T-helper 17 cell (primary cell): ENCODE results near the gene GMPR2. TPM values are rescaled to one million over a fixed set of nuclear protein-coding genes. Genes with fewer than 3 reads are reported as not detected.
"Not testable (repeated sequence)": the region's sequence is repeated elsewhere in the genome, so short reads cannot be mapped to it uniquely, and the experiment has no call there.

Experiments
- ATAC-seq: fragments of 150-1000 bp; cut with Tn5 transposase; 2 replicates; pipeline ENCODE4 v1.10.0; 2021; ENCODE audit warnings: mild to moderate bottlenecking, moderate library complexity
- DNase-seq, 3 donors: peaks; one replicate each; pipeline versions ENCODE4 v3.0.0 to v3.0.0-alpha.2; 2020 to 2021
- H3K9me3 ChIP-seq: one replicate; pipeline ENCODE4 v1.7.0; 2013; ENCODE audit warnings: low read length, mild to moderate bottlenecking; ENCODE audit not compliant: control insufficient read depth, poor library complexity, severe bottlenecking
- H3K27ac Mint-ChIP-seq: one replicate; pipeline ENCODE4 v1.8.0; 2022; ENCODE audit warnings: mild to moderate bottlenecking, moderate library complexity, mixed read lengths
- H3K27me3 Mint-ChIP-seq: one replicate; pipeline ENCODE4 v1.8.0; 2022; ENCODE audit warnings: mixed read lengths
- H3K36me3 Mint-ChIP-seq: one replicate; pipeline ENCODE4 v1.8.0; 2022; ENCODE audit warnings: low read depth, mixed read lengths
- H3K4me1 Mint-ChIP-seq: one replicate; pipeline ENCODE4 v1.8.0; 2022; ENCODE audit warnings: mild to moderate bottlenecking, mixed read lengths
- H3K4me3 Mint-ChIP-seq: one replicate; pipeline ENCODE4 v1.8.0; 2022; ENCODE audit warnings: mild to moderate bottlenecking, moderate library complexity, mixed read lengths
- total RNA-seq, 4 donors: library from RNA in 2 of 4; stranded (reverse) in 2 of 4; gene quantifications; one replicate each; pipeline ENCODE4 v1.2.3 and lab custom pipeline; 2022 to 2026

GMPR2 gene
- total RNA-seq, 2 donors from 2014 or later: 37.0 to 44.0 TPM

- peak overlapping the region; percentile 57 for H3K4me3 Mint-ChIP-seq
- no peaks in the 10 kb centered on the region for H3K27me3 Mint-ChIP-seq
- no peaks in the 10 kb centered on the region for H3K9me3 ChIP-seq
- peaks cover 54% of the 10 kb centered on the region for H3K4me1 Mint-ChIP-seq
- peaks cover 16% of the 10 kb centered on the region for H3K36me3 Mint-ChIP-seq
- H3K27ac Mint-ChIP-seq: peak overlapping the region; percentile 99
- ATAC-seq (no peak), DNase-seq (no peak)
Observed at GRCh38 chr14:24240110-24240918, 7.6 kb downstream of the GMPR2 start.

- peaks cover 7% of the 10 kb centered on the region for H3K36me3 Mint-ChIP-seq
- H3K4me1 Mint-ChIP-seq: peaks cover 48% of the 10 kb centered on the region
- H3K27ac Mint-ChIP-seq: peak overlapping the region; percentile 99
- H3K4me3 Mint-ChIP-seq: peak overlapping the region; percentile 94
- ATAC-seq: peak; percentile 86
- no peaks in the 10 kb centered on the region for H3K9me3 ChIP-seq
- DNase-seq: peak; percentile 90 to 93 (median 92)
- no peaks in the 10 kb centered on the region for H3K27me3 Mint-ChIP-seq
Observed at GRCh38 chr14:24241829-24242443, 9.2 kb downstream of the GMPR2 start.

- H3K4me1 Mint-ChIP-seq: peaks cover 42% of the 10 kb centered on the region
Observed at GRCh38 chr14:24243336-24243836, 10.7 kb downstream of the GMPR2 start.

DNA sequence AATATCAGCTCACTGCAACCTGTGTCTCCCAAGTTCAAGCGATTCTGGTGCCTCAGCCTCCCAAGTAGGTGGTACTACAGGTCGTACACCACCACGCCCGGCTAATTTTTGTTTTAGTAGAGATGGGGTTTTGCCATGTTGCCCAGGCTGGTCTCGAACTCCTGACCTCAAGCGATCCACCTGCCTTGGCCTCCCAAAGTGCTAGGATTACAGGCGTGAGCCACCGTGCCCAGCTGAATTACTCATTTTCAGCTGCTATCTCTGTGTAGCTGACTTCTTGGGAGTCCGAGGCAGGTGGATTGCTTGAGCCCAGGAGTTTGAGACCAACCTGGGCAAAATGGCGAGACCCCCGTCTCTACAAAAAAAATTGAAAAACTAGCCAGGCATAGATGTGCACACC lies 12.6 kb downstream of the GMPR2 start:
- Mint-ChIP-seq H3K4me1 (peaks cover 34% of the 10 kb centered on the region), H3K27ac (peak overlapping the region; percentile 79)
- H3K27me3 Mint-ChIP-seq, H3K9me3 ChIP-seq, ATAC-seq, H3K4me3 Mint-ChIP-seq, H3K36me3 Mint-ChIP-seq, DNase-seq: not testable (repeated sequence)

More at GRCh38 chr14:24243336-24243836, 10.7 kb downstream of the GMPR2 start:
- Mint-ChIP-seq H3K27me3 (no peaks in the 10 kb centered on the region), H3K27ac (peak overlapping the region; percentile 99), H3K36me3 (peaks cover 2% of the 10 kb centered on the region), H3K4me3 (peak overlapping the region; percentile 94)
- H3K9me3 ChIP-seq: no peaks in the 10 kb centered on the region
- no peak for ATAC-seq
- DNase-seq: no peak

GRCh38 chr14:24246765-24247212 lies 14.1 kb downstream of the GMPR2 start:
- no peaks in the 10 kb centered on the region for H3K9me3 ChIP-seq
- Mint-ChIP-seq H3K27ac (peak overlapping the region; percentile 89), H3K27me3 (no peaks in the 10 kb centered on the region), H3K36me3 (peaks cover 6% of the 10 kb centered on the region), H3K4me1 (peaks cover 36% of the 10 kb centered on the region), H3K4me3 (peak overlapping the region; percentile 73)
- DNase-seq (no peak), ATAC-seq (no peak)

DNA sequence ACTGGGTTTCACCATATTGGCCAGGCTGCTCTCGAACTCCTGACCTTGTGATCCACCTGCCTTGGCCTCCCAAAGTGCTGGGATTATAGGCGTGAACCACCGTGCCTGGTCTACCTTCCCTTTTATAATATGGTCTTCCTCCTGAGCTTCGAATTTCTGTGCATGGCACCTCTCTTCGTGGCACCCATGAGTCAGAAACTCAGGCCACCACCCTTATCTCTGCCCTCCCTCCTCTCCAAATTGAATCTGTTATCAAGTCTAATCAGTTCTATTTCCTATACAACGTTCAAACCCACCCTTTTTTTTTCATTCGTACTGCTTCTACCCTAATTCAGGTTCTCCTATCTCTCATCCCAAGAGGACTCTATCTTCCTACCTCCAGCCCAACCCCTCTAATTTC lies 14.7 kb downstream of the GMPR2 start:
- ATAC-seq: no peak
- no peaks in the 10 kb centered on the region for H3K9me3 ChIP-seq
- Mint-ChIP-seq H3K4me1 (peaks cover 34% of the 10 kb centered on the region), H3K36me3 (peaks cover 6% of the 10 kb centered on the region), H3K4me3 (peak overlapping the region; percentile 74), H3K27ac (peak overlapping the region; percentile 89), H3K27me3 (no peaks in the 10 kb centered on the region)
- no peak for DNase-seq

- Mint-ChIP-seq H3K4me3 (no peak overlapping the region), H3K4me1 (peaks cover 24% of the 10 kb centered on the region), H3K36me3 (peaks cover 6% of the 10 kb centered on the region), H3K27me3 (no peaks in the 10 kb centered on the region), H3K27ac (peak overlapping the region; percentile 88)
- H3K9me3 ChIP-seq: no peaks in the 10 kb centered on the region
- DNase-seq: no peak
- no peak for ATAC-seq
Observed at GRCh38 chr14:24249230-24250021, 16.7 kb downstream of the GMPR2 start.

DNA sequence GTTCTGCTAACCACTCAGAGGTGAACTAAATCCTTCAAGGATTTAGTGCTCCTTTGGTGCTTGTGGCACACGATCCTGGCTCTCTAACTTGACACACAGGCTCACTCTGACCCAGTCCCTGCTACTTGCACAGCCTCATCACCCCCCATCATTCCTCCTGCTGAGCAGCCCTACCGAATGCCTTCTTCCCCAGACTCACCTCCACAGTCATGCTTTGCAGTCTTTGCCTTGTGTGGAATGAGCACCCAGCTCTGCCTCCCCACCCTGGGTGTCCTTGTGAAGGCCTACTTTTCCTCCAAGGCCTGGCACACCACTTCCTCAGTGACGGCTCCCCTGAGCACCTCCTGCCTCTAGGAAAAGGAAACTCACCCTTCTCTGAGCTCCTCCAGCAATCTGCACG lies 17.6 kb downstream of the GMPR2 start:
- H3K27me3 Mint-ChIP-seq: no peaks in the 10 kb centered on the region
- peaks cover 20% of the 10 kb centered on the region for H3K4me1 Mint-ChIP-seq
- H3K27ac Mint-ChIP-seq: peak overlapping the region; percentile 88
- no peaks in the 10 kb centered on the region for H3K9me3 ChIP-seq
- peak overlapping the region; percentile 19 for H3K4me3 Mint-ChIP-seq
- no peak for ATAC-seq
- no peak for DNase-seq
- H3K36me3 Mint-ChIP-seq: peaks cover 6% of the 10 kb centered on the region

GRCh38 chr14:24251880-24252288 lies 19.2 kb downstream of the GMPR2 start:
- H3K9me3 ChIP-seq: no peaks in the 10 kb centered on the region
- Mint-ChIP-seq H3K4me1 (peaks cover 19% of the 10 kb centered on the region), H3K4me3 (no peak overlapping the region), H3K36me3 (peaks cover 6% of the 10 kb centered on the region), H3K27me3 (no peaks in the 10 kb centered on the region), H3K27ac (peak overlapping the region; percentile 19)
- ATAC-seq (no peak), DNase-seq (no peak)

- peaks cover 15% of the 10 kb centered on the region for H3K4me1 Mint-ChIP-seq
- ATAC-seq (no peak), DNase-seq (no peak)
- no peaks in the 10 kb centered on the region for H3K27me3 Mint-ChIP-seq
- H3K9me3 ChIP-seq: no peaks in the 10 kb centered on the region
- peaks cover 6% of the 10 kb centered on the region for H3K36me3 Mint-ChIP-seq
- H3K4me3 Mint-ChIP-seq: no peak overlapping the region
- H3K27ac Mint-ChIP-seq: peak overlapping the region; percentile 19
Observed at GRCh38 chr14:24252289-24253124, 19.8 kb downstream of the GMPR2 start.

- Mint-ChIP-seq H3K4me1 (peaks cover 11% of the 10 kb centered on the region), H3K27me3 (no peaks in the 10 kb centered on the region), H3K4me3 (no peak overlapping the region), H3K27ac (peak overlapping the region; percentile 29), H3K36me3 (peaks cover 6% of the 10 kb centered on the region)
- ATAC-seq (no peak), DNase-seq (no peak)
- no peaks in the 10 kb centered on the region for H3K9me3 ChIP-seq
Observed at GRCh38 chr14:24253936-24254335, 21.2 kb downstream of the GMPR2 start.

GRCh38 chr14:24254630-24255392 lies 22.1 kb downstream of the GMPR2 start:
- Mint-ChIP-seq H3K36me3 (peaks cover 6% of the 10 kb centered on the region), H3K4me1 (peaks cover 9% of the 10 kb centered on the region), H3K27ac (no peak overlapping the region), H3K27me3 (no peaks in the 10 kb centered on the region), H3K4me3 (no peak overlapping the region)
- no peaks in the 10 kb centered on the region for H3K9me3 ChIP-seq
- ATAC-seq: no peak
- DNase-seq: no peak
